ENCODE measurements around the gene SERHL2. TPM values are rescaled to one million over a fixed set of nuclear protein-coding genes. Genes with fewer than 3 reads are reported as not detected.
"Not testable (repeated sequence)": the region's sequence is repeated elsewhere in the genome, so short reads cannot be mapped to it uniquely, and the experiment has no call there.

SERHL2 gene
- 2.2 and 2.3 TPM in 2 replicates for total RNA-seq

- Mint-ChIP-seq H3K4me3 (peak within 1 kb of the TSS; percentile 88), H3K36me3 (ENCODE audit: low read depth) (no peaks in the 10 kb centered on the region), H3K4me1 (peaks cover 12% of the 10 kb centered on the region), H3K27ac (peak within 1 kb of the TSS; percentile 84), H3K9me3 (no peaks in the 10 kb centered on the region), H3K27me3 (no peaks in the 10 kb centered on the region)
- DNase-seq: peak; percentile 97
- intact Hi-C loops (cut with micrococcal nuclease): loop anchor here (5.0 kb wide), 1 partner anchor 59 kb away; the partner anchor contains the start of gene POLDIP3
Measured at GRCh38 chr22:42553475-42554361, at the start of gene SERHL2. SERHL2 (plus strand) TSS chr22:42553956; CDS start chr22:42554021, 65 bp downstream.

DNA sequence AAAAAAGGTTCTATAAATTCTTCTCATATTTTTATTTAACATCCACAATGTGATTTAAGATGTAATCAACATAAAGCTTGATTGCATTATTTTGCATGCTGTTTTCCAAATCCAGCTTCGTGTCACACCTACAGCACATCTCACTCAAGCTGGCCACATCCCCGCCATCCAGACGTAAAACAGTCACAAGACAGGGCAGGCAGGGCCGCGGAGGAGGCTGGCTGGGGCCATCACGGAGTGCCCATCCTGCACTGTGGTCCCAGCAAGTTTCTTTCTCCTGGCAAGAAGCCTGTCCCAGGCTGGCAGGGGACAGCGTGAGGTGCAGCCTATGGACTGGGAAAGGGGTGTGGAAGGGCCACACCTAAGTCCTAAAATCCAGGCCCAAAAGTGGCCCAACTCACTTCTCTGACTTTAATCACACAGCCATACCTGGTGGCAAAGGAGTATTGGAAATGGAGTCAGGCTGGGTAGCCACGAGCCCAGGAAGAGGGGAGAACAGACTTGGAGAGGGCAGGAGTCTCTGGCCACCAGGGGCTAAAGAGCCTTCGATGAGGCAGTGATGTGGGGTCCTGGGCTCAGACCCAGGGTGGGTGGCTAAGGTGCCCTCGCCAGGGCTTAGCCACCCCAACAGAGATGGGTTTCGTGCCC is 45.3 kb upstream of the SERHL2 start:
- intact Hi-C loops (cut with micrococcal nuclease); DNase-seq; H3K27ac Mint-ChIP-seq: not testable (repeated sequence)

GRCh38 chr22:42508975-42509364 is 44.8 kb upstream of the SERHL2 start:
- DNase-seq; H3K4me1 Mint-ChIP-seq; H3K9me3 Mint-ChIP-seq; H3K27me3 Mint-ChIP-seq; H3K36me3 Mint-ChIP-seq (ENCODE audit: low read depth); intact Hi-C loops (cut with micrococcal nuclease); H3K27ac Mint-ChIP-seq; H3K4me3 Mint-ChIP-seq: not testable (repeated sequence)

More for the DNA sequence above, 45.3 kb upstream of the SERHL2 start:
- not testable (repeated sequence) for H3K4me3 Mint-ChIP-seq; H3K27me3 Mint-ChIP-seq; H3K9me3 Mint-ChIP-seq; H3K4me1 Mint-ChIP-seq; H3K36me3 Mint-ChIP-seq (ENCODE audit: low read depth)

DNA sequence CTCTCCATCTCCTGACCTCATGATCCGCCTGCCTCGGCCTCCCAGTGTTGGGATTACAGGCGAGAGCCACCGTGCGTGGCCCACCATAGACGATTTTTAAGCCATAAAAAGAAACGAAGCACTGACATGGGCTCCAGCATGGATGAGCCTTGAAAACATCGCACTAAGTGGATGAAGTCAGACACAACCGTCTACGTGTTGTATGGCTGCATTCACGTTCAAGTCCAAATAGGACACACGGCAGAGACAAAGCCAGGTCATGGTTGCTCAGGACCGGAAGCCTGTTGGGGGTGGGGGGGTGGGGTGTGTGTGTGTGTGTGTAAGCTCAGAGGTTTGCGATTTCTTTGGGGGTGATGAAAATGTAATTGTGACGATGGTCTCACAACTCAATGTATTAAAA is 44.2 kb upstream of the SERHL2 start:
- no peak for DNase-seq
- H3K27ac Mint-ChIP-seq: no peak overlapping the region
- H3K9me3 Mint-ChIP-seq: no peaks in the 10 kb centered on the region
- H3K4me1 Mint-ChIP-seq: peaks cover 2% of the 10 kb centered on the region
- no peak overlapping the region for H3K4me3 Mint-ChIP-seq
- intact Hi-C loops (cut with micrococcal nuclease): no loop called here
- no peaks in the 10 kb centered on the region for H3K27me3 Mint-ChIP-seq
- peaks cover 13% of the 10 kb centered on the region for H3K36me3 Mint-ChIP-seq (ENCODE audit: low read depth)

- DNase-seq: no peak
- H3K27ac Mint-ChIP-seq: no peak overlapping the region
- H3K36me3 Mint-ChIP-seq (ENCODE audit: low read depth): peaks cover 17% of the 10 kb centered on the region
- H3K27me3 Mint-ChIP-seq: no peaks in the 10 kb centered on the region
- intact Hi-C loops (cut with micrococcal nuclease): no loop called here
- peaks cover 2% of the 10 kb centered on the region for H3K4me1 Mint-ChIP-seq
- no peak overlapping the region for H3K4me3 Mint-ChIP-seq
- no peaks in the 10 kb centered on the region for H3K9me3 Mint-ChIP-seq
Measured at GRCh38 chr22:42511401-42511891, 42.3 kb upstream of the SERHL2 start.

- H3K36me3 Mint-ChIP-seq (ENCODE audit: low read depth): peaks cover 21% of the 10 kb centered on the region
- H3K4me1 Mint-ChIP-seq; intact Hi-C loops (cut with micrococcal nuclease); H3K27me3 Mint-ChIP-seq; DNase-seq; H3K27ac Mint-ChIP-seq; H3K9me3 Mint-ChIP-seq; H3K4me3 Mint-ChIP-seq: not testable (repeated sequence)
Measured at GRCh38 chr22:42512273-42512990, 41.3 kb upstream of the SERHL2 start.

- intact Hi-C loops (cut with micrococcal nuclease); H3K9me3 Mint-ChIP-seq; H3K27me3 Mint-ChIP-seq; H3K27ac Mint-ChIP-seq; H3K4me3 Mint-ChIP-seq; DNase-seq; H3K4me1 Mint-ChIP-seq: not testable (repeated sequence)
- H3K36me3 Mint-ChIP-seq (ENCODE audit: low read depth): peaks cover 24% of the 10 kb centered on the region
Measured at GRCh38 chr22:42514331-42514730, 39.4 kb upstream of the SERHL2 start.

DNA sequence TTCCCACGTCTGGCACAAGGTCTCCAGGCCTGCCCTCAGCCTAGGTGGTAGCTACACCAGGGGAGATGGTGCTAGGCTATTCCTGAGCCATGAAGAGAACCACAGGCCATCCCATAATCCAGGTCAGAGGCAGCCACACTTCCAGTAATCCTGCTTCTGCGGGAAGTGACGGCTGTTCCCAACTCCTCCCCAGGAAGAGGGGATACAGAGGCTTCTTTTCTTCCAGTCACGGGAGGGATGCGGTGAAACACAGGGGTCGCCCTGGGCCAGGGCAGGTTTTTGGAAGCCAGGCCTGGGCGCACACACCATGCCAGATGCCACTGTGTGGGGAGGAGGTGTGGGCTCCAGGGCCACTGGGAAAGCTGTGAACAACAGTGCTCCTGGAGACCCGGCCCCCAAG is 38.5 kb upstream of the SERHL2 start:
- H3K4me1 Mint-ChIP-seq: peaks cover 12% of the 10 kb centered on the region
- intact Hi-C loops (cut with micrococcal nuclease); H3K27ac Mint-ChIP-seq; H3K27me3 Mint-ChIP-seq; DNase-seq; H3K9me3 Mint-ChIP-seq; H3K4me3 Mint-ChIP-seq: not testable (repeated sequence)
- H3K36me3 Mint-ChIP-seq (ENCODE audit: low read depth): peaks cover 24% of the 10 kb centered on the region

- Mint-ChIP-seq H3K4me3 (no peak overlapping the region), H3K4me1 (peaks cover 13% of the 10 kb centered on the region), H3K27me3 (no peaks in the 10 kb centered on the region), H3K36me3 (ENCODE audit: low read depth) (peaks cover 22% of the 10 kb centered on the region), H3K9me3 (no peaks in the 10 kb centered on the region), H3K27ac (no peak overlapping the region)
- intact Hi-C loops (cut with micrococcal nuclease): no loop called here
- no peak for DNase-seq
Measured at GRCh38 chr22:42515896-42516295, 37.9 kb upstream of the SERHL2 start.

GRCh38 chr22:42517103-42517502 is 36.7 kb upstream of the SERHL2 start:
- peaks cover 11% of the 10 kb centered on the region for H3K4me1 Mint-ChIP-seq
- DNase-seq; intact Hi-C loops (cut with micrococcal nuclease); H3K27me3 Mint-ChIP-seq; H3K27ac Mint-ChIP-seq; H3K4me3 Mint-ChIP-seq; H3K9me3 Mint-ChIP-seq: not testable (repeated sequence)
- H3K36me3 Mint-ChIP-seq (ENCODE audit: low read depth): peaks cover 19% of the 10 kb centered on the region

DNA sequence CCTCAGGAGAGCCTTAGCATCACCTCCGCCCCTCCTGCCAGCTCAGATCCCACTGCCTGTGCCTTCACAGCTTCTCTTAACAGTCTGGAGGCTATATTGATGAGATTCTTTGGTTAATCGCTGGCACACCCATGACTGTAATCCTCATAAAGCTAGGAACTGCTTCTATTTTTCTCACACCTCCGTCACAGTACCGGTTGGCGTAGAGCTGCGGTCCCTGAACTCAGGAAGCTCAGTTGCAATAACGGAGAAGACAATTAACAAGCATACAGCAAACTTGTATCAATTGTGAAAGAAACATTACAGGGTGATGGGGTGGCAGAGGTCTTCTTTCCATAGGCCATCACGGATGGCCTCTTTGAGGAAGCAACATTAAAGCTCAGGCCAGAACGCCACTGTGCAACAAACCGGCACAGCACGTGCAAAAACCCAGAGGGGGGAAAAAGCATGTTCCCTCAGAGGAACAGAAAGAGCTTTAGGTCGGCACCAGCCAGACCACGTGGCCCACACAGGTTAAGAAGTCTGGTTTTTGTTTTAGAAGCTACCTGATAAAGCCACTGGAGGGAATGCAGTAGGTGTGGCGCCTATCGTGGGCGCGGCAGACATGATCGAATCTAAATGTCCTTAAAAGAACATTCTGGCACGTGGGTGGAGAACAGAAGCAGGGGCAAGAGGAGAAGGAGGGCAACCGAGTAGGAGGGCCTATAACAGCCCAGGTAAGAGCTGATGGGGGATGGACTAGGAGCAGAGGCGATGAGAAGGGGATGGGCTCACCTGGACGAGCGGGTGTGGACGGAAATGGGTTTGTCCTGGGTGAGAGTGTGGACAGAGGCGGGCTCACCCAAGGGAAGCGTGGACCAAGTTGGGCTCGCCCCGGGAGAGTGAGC is 34.9 kb upstream of the SERHL2 start:
- intact Hi-C loops (cut with micrococcal nuclease); H3K9me3 Mint-ChIP-seq; DNase-seq; H3K27me3 Mint-ChIP-seq: not testable (repeated sequence)
- Mint-ChIP-seq H3K27ac (peak overlapping the region; percentile 97), H3K4me3 (peak overlapping the region; percentile 98), H3K4me1 (peaks cover 11% of the 10 kb centered on the region), H3K36me3 (ENCODE audit: low read depth) (peaks cover 16% of the 10 kb centered on the region)

GRCh38 chr22:42519525-42520401 is 34.0 kb upstream of the SERHL2 start, which contains the start of gene RRP7A:
RRP7A (minus strand) TSS chr22:42519796; CDS start chr22:42519786, 10 bp downstream.
- Mint-ChIP-seq H3K4me1 (peaks cover 11% of the 10 kb centered on the region), H3K36me3 (ENCODE audit: low read depth) (peaks cover 11% of the 10 kb centered on the region), H3K27me3 (no peaks in the 10 kb centered on the region), H3K27ac (peak within 1 kb of the TSS; percentile 97), H3K9me3 (no peaks in the 10 kb centered on the region), H3K4me3 (peak within 1 kb of the TSS; percentile 98)
- DNase-seq: peak; percentile 95
- intact Hi-C loops (cut with micrococcal nuclease): no loop called here

All from activated CD4-positive, alpha-beta T cell treated with anti-CD3 and anti-CD28 coated beads, Interleukin-2, amount 10 ng/mL, durations not matched to agents 24 days and 14 days (primary cell).